ENCODE data around the gene IFNA6. TPM values are rescaled to one million over a fixed set of nuclear protein-coding genes. Genes with fewer than 3 reads are reported as not detected.

Gene IFNA6
- total and polyA plus RNA-seq, 2 donors (not counting 1 experiment from before 2014, with no cell fraction given), result not detected

DNA sequence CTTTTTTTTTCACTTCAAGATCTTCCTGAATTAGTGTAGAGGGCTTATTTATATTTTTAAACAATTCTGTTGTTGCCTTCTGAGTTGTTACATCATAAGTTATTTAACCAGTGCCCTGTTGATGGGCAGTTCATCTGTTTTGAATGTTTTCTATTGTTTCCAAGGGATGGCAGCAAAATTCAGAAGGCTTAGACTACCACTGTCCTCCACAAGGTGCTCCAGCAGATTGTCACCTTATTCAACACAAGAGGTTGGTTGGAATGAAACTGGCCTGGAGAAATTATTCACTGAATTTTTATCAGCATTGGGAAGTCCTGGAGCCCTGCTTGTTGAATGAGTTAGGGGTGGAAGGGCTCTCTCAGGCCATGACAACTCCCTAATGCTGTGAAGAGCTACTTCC lies 14.2 kb downstream of the IFNA6 start:
- Histone ChIP-seq H3K27ac (ENCODE audit: insufficient read depth, low read length) (no peak overlapping the region), H2AFZ (ENCODE audit: low read length) (peak overlapping the region; percentile 1), H3K27me3 (ENCODE audit: control insufficient read depth, insufficient read depth, low read length) (no peaks in the 10 kb centered on the region), H3K79me2 (ENCODE audit: control insufficient read depth, insufficient read depth, low read length) (peaks cover 37% of the 10 kb centered on the region), H3K4me3 (replicated peaks in 1 of 4; ENCODE audit: control extremely low read depth in 1 of 4, insufficient read depth in 1 of 4, low read depth in 3 of 4, low read length in 4 of 4) (no peak overlapping the region), H3K4me1 (ENCODE audit: control insufficient read depth, extremely low read depth, insufficient read depth, low read length) (peaks cover 2% of the 10 kb centered on the region), H4K20me1 (ENCODE audit: control insufficient read depth, extremely low read depth, insufficient read depth, low read length) (no peaks in the 10 kb centered on the region), H3K9me3 (ENCODE audit: control insufficient read depth, insufficient read depth, low read depth, low read length) (no peaks in the 10 kb centered on the region), H3K4me2 (ENCODE audit: extremely low read depth, insufficient read depth, low read length) (no peak overlapping the region), H3K9ac (ENCODE audit: insufficient read depth, low read length) (no peak overlapping the region), H3K36me3 (ENCODE audit: control insufficient read depth, insufficient read depth, low read length) (no peaks in the 10 kb centered on the region)
- no peak for TF ChIP-seq EZH2 (IDR thresholded peaks at IDR 0.05; ENCODE audit: low read length, missing control alignments)
- TF ChIP-seq, protein P1, sequence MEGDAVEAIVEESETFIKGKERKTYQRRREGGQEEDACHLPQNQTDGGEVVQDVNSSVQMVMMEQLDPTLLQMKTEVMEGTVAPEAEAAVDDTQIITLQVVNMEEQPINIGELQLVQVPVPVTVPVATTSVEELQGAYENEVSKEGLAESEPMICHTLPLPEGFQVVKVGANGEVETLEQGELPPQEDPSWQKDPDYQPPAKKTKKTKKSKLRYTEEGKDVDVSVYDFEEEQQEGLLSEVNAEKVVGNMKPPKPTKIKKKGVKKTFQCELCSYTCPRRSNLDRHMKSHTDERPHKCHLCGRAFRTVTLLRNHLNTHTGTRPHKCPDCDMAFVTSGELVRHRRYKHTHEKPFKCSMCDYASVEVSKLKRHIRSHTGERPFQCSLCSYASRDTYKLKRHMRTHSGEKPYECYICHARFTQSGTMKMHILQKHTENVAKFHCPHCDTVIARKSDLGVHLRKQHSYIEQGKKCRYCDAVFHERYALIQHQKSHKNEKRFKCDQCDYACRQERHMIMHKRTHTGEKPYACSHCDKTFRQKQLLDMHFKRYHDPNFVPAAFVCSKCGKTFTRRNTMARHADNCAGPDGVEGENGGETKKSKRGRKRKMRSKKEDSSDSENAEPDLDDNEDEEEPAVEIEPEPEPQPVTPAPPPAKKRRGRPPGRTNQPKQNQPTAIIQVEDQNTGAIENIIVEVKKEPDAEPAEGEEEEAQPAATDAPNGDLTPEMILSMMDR (conservative IDR thresholded peaks at IDR 0.05 in 1 of 2, IDR thresholded peaks at IDR 0.05 in 1 of 2; ENCODE audit: low read depth in 1 of 2, low read length in 2 of 2), result no peak
- DNase-seq (ENCODE audit: low read depth in 2 of 2), result no peak

DNA sequence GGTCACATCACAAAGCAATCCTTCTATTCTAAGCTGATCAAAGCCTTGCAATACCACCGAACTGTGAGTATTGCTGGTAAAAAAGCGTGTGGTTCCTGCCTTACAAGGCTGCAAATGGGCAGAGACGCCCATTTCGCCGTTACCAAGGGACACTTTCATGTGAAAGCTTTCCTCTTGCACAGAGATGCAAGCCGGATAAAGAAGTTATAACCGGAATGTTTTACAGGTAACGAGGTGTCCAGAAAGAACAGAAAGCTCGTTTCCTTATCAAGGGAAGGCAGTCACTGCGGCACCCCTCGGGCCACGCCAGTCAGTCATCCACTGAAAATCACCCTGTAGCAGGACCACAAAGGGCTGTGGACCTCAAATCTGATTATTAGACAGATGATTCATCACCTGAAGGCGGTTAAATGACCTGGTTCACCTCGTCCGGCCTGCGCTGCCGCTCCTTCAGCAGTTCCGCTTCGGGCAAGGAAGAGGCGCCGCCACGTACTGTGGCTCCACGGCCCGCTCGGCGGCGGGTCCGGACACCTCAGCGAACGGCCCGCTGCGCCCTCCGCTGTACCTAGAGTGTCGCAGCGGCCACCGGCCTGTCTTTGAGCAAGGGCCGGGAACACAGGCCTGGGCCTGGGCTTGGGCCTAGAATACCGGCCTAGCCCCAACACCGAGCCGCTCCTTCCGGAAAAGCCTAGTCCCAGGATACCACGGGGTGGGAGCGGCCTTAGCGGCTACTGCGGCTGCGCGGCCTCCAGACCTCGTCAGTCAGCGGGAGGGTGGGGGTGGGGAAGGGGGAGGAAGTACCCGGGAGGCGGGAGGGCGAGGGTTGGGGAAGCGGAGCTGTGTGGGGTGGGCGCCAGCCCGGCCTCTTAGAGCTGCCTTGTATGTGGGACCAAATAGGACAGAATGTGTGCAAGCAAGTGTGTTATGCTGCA lies 15.7 kb downstream of the IFNA6 start, which contains the start of gene KLHL9:
Gene KLHL9 (minus strand): TSS at position 704 of the 932 bp plus-strand sequence. CDS start 545 bp downstream, at position 159.
- no peak for TF ChIP-seq EZH2 (IDR thresholded peaks at IDR 0.05; ENCODE audit: low read length, missing control alignments)
- TF ChIP-seq, protein P1 (conservative IDR thresholded peaks at IDR 0.05 in 1 of 2, IDR thresholded peaks at IDR 0.05 in 1 of 2; ENCODE audit: low read depth in 1 of 2, low read length in 2 of 2), result no peak
- no peaks in the 10 kb centered on the region for H3K27me3 ChIP-seq (ENCODE audit: control insufficient read depth, insufficient read depth, low read length)
- H3K9me3 ChIP-seq (ENCODE audit: control insufficient read depth, insufficient read depth, low read depth, low read length), result no peaks in the 10 kb centered on the region
- H3K79me2 ChIP-seq (ENCODE audit: control insufficient read depth, insufficient read depth, low read length), result peaks cover 52% of the 10 kb centered on the region
- peak; percentile 89 to 95 for DNase-seq (ENCODE audit: low read depth in 2 of 2)
- peak within 1 kb of the TSS; percentile 95 for H3K27ac ChIP-seq (ENCODE audit: insufficient read depth, low read length)
- no peaks in the 10 kb centered on the region for H3K36me3 ChIP-seq (ENCODE audit: control insufficient read depth, insufficient read depth, low read length)
- peak within 1 kb of the TSS; percentile 99 for H2AFZ ChIP-seq (ENCODE audit: low read length)
- no peaks in the 10 kb centered on the region for H4K20me1 ChIP-seq (ENCODE audit: control insufficient read depth, extremely low read depth, insufficient read depth, low read length)
- peak within 1 kb of the TSS; percentile 97 for H3K4me2 ChIP-seq (ENCODE audit: extremely low read depth, insufficient read depth, low read length)
- H3K4me1 ChIP-seq (ENCODE audit: control insufficient read depth, extremely low read depth, insufficient read depth, low read length), result peaks cover 2% of the 10 kb centered on the region
- H3K9ac ChIP-seq (ENCODE audit: insufficient read depth, low read length), result peak within 1 kb of the TSS; percentile 99
- peak within 1 kb of the TSS; percentile 50 to 92 (median 76) for H3K4me3 ChIP-seq (replicated peaks in 1 of 4; ENCODE audit: control extremely low read depth in 1 of 4, insufficient read depth in 1 of 4, low read depth in 3 of 4, low read length in 4 of 4)

DNA sequence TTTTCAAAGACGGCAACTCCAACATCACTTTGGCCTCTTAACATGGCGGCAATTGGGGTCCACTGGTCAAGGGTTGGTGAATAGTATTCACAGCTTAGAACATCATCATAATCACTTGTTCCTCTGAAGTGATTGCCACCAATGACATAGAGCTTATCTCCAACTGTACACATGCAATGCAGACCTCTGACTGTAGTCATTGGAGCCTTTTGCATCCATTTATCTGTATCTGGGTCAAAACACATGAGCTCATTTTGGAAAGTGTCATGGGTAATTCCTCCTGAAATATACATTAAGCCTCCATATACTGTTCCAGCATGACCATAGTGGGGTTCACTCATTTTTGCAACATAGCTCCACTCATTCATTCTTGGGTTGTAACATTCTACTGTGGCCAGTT lies 17.5 kb downstream of the IFNA6 start:
- no peak for DNase-seq (ENCODE audit: low read depth in 2 of 2)
- Histone ChIP-seq H3K27ac (ENCODE audit: insufficient read depth, low read length) (no peak overlapping the region), H3K4me1 (ENCODE audit: control insufficient read depth, extremely low read depth, insufficient read depth, low read length) (peaks cover 2% of the 10 kb centered on the region), H3K79me2 (ENCODE audit: control insufficient read depth, insufficient read depth, low read length) (peaks cover 61% of the 10 kb centered on the region), H3K4me2 (ENCODE audit: extremely low read depth, insufficient read depth, low read length) (peak overlapping the region; percentile 84), H3K4me3 (replicated peaks in 1 of 4; ENCODE audit: control extremely low read depth in 1 of 4, insufficient read depth in 1 of 4, low read depth in 3 of 4, low read length in 4 of 4) (peak overlapping the region in 3 of 4 experiments; percentile 74 to 92 (median 78)), H4K20me1 (ENCODE audit: control insufficient read depth, extremely low read depth, insufficient read depth, low read length) (no peaks in the 10 kb centered on the region), H3K9me3 (ENCODE audit: control insufficient read depth, insufficient read depth, low read depth, low read length) (no peaks in the 10 kb centered on the region), H2AFZ (ENCODE audit: low read length) (no peak overlapping the region), H3K36me3 (ENCODE audit: control insufficient read depth, insufficient read depth, low read length) (no peaks in the 10 kb centered on the region), H3K9ac (ENCODE audit: insufficient read depth, low read length) (no peak overlapping the region), H3K27me3 (ENCODE audit: control insufficient read depth, insufficient read depth, low read length) (no peaks in the 10 kb centered on the region)
- TF ChIP-seq, protein P1 (conservative IDR thresholded peaks at IDR 0.05 in 1 of 2, IDR thresholded peaks at IDR 0.05 in 1 of 2; ENCODE audit: low read depth in 1 of 2, low read length in 2 of 2), result no peak
- TF ChIP-seq EZH2 (IDR thresholded peaks at IDR 0.05; ENCODE audit: low read length, missing control alignments), result no peak

Measured in fibroblast of lung (primary cell).